ENCODE measurements around the gene CDH8.

- TF ChIP-seq FOXJ3 (CRISPR knock-in tag; IDR thresholded peaks at IDR 0.05; ENCODE audit: borderline replicate concordance) (no peak), ZSCAN18 (CRISPR knock-in tag; IDR thresholded peaks at IDR 0.05) (no peak), MAX (CRISPR knock-in tag; IDR thresholded peaks at IDR 0.05) (no peak), ATF2 (CRISPR knock-in tag; IDR thresholded peaks at IDR 0.05; ENCODE audit: borderline replicate concordance, low read depth) (no peak), ZNF232 (CRISPR knock-in tag; IDR thresholded peaks at IDR 0.05) (no peak), CTCF (IDR thresholded peaks at IDR 0.05) (no peak)
Observed at GRCh38 chr16:61937646-61938045, 98.6 kb downstream of the CDH8 start.
